Stimulated activated CD8-positive, alpha-beta memory T cell treated with anti-CD3 and anti-CD28 coated beads, Interleukin-15, amount 100 ng/mL, for 4 hours (primary cell): ENCODE results near the gene DENND6B.
"Not testable (repeated sequence)": the region's sequence is repeated elsewhere in the genome, so short reads cannot be mapped to it uniquely, and the experiment has no call there.

Experiments
- DNase-seq, 2 donors: peaks; one replicate each; pipeline ENCODE4 v3.0.0-alpha.2; 2020; ENCODE audit warnings: low read depth in 2 of 2

Gene DENND6B, protein sequence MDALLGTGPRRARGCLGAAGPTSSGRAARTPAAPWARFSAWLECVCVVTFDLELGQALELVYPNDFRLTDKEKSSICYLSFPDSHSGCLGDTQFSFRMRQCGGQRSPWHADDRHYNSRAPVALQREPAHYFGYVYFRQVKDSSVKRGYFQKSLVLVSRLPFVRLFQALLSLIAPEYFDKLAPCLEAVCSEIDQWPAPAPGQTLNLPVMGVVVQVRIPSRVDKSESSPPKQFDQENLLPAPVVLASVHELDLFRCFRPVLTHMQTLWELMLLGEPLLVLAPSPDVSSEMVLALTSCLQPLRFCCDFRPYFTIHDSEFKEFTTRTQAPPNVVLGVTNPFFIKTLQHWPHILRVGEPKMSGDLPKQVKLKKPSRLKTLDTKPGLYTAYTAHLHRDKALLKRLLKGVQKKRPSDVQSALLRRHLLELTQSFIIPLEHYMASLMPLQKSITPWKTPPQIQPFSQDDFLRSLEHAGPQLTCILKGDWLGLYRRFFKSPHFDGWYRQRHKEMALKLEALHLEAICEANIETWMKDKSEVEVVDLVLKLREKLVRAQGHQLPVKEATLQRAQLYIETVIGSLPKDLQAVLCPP

DNA sequence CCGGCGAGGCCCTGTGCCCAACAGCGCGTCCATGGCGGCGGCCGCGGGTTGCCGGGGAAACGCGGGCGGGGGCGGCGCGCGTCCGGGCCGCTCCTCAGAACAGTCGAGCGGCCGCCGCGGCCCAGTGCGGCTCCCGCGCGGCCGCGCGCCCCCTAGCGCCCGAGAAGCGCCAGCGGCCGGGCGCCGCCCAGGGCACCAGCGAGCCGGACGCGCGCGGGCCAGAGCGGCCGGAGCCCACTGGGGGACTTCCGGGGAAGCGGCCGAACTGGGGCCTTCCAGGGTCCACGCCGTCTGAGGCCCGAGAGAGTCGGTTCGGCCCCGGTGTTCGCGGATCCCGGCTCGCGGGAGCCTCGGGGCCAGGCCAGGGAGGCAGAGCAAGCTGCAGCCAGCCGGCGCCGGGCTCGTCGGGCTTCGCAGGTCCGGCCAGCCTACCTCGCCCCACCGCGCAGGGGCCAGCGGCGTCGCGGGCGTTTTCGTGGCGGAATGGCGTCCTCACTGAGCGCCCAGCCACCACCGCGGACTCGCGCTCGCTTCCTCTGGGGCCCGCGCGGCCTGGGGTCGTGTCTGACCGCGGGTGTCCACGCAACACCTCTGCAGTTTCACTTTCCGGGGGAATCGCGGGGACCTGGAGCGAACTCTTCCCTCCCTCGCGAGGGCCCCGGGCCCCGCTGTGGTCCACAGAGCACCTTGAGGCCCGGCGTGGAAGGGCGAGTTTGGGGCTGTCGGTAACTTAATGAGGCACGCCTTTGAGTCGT lies at the start of gene DENND6B:
Gene DENND6B (minus strand): TSS at position 57 of the 755 bp plus-strand sequence. CDS start 24 bp downstream, at position 33.
- DNase-seq, result peak; percentile 14 to 50

DNA sequence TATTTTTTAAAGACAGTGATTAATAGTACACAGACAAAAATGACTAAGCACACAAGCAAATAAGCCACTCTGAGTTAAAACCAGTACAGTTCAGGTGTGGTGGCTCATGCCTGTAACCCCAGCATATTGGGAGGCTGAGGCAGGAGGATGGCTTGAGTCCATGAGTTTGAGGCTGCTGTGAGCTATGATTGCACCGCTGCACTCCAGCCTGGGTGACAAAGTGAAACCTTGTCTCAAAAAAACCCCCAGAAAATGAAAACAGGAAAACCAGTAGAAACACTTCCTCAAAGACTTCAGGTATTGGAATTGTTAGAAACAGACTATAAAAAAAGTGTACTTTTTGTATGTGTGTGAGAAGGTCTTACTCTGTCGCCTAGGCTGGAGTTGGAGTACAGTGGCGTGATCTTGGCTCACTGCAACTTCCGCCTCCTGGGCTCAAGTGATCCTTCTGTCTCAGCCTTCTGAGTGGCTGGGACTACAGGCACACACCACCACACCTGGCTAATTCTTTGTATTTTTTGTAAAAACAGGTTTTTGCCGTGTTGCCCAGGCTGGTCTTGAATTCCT lies 49.4 kb upstream of the DENND6B start:
- no peak for DNase-seq

DNA sequence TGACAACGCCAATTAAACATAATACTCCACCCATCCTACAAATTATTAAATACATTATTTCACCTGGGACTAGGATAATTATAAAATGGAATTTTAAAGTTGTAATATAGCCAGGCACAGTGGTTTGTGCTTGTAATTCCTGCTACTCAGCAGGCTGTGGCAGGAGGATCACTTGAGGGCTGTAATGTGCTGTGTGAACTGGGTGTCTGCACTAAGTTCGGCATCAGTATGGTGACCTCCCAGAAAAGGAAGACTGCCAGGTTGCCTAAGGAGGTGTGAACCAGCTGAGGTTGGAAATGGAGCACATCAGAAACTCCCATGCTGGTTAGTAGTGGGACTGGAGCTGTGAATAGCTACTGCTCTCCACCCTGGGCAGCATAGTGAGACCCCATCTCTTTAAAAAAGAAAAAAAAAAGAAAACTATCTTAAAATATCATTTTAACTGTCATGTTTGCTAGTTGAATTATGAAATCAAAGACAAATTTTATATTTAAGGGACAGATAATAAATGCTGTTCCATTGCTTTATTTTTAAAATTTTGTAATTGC lies 44.4 kb upstream of the DENND6B start:
- DNase-seq, result no peak

DNA sequence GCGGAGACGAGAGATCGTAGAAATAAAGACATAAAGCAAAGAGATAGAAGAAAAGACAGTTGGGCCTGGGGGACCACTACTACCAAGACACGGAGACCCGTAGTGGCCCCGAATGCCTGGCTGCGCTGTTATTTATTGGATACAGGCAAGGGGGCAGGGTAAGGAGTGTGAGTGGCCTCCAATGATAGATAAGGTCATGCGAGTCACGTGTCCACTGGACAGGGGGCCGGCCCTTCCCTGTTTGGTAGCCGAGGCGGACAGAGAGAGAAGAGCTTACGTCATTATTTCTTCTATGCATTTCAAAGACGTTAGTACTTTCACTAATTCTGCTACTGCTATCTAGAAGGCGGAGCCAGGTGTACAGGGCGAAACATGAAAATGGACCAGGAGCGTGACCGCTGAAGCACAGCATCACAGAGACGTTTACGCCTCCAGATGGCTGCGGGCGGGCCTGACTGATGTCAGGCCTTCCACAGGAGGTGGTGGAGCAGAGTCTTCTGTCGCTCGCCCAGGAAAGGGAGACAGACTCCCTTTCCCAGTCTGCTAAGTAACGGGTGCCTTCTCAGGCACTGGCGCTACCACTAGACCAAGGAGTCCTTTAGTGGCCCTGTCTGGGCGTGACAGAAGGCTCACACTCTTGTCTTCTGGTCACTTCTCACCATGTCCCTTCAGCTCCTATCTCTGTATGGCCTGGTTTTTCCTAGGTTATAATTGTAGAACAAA lies 41.1 kb upstream of the DENND6B start:
- no peak for DNase-seq

DNA sequence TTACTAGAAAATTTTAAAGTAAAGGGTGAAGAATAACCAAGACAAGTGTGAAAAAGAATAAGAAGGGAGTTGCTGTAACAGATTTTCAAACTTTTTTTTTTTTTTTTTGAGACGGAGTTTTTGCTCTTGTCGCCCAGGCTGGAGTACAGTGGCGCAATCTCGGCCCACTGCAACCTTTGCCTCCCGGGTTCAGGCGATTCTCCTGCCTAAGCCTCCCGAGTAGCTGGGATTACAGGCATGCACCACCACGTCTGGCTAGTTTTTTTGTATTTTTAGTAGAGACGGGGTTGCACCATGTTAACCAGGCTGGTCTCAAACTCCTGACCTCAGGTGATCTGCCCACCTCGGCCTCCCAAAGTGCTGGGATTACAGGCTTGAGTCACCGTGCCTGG lies 37.0 kb upstream of the DENND6B start:
- DNase-seq, result not testable (repeated sequence)

DNA sequence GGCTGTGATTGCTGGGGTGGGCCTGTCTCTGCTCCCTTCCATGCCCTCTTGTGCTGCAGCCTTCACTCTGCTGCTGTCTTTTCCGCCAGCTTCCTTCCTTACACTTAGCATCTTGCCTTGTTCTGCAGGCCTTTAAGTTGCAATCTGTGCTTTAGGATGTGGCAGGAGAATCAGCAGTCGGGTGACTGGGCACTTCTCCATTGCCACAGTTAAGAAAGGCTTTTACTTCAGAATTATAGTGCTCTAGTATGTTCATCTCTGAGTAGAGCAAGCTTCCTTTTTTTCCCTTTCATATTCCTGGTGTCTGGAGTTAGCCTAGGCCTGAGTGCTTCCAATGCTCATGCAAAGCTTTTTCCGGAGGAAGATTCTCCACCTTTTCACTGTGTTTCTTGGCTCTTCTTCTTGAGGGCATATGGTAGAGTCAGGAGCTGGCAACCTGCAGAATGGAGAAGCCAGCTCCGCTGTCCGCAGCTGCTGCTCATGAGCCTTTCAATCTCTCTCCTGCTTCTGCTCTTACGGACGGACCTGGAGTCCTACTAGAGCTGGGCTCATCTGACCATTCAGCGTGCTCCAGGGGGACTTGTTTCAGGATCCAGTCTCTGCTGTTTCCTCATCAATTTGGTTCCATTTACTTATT lies 36.5 kb upstream of the DENND6B start:
- DNase-seq, result no peak

DNA sequence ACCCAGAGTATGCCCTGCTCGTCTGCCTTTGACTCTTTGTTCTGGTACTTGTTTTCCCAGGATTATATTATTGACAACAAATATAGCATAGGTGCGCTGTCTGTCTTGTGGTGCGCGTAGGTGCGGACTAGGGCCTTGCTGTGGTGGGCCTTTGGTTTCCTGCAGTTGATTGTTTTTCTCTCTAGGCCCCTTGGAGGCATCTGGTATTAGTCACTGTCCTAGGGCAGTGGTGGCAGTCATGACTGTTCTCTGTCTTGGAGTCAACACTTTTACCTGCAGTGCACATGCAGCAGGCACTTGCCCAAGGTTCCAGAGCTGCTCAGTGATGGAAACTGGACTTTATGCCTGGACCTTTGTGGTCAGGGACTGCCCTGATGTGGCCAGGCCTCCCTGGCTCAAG lies 34.9 kb upstream of the DENND6B start:
- no peak for DNase-seq

DNA sequence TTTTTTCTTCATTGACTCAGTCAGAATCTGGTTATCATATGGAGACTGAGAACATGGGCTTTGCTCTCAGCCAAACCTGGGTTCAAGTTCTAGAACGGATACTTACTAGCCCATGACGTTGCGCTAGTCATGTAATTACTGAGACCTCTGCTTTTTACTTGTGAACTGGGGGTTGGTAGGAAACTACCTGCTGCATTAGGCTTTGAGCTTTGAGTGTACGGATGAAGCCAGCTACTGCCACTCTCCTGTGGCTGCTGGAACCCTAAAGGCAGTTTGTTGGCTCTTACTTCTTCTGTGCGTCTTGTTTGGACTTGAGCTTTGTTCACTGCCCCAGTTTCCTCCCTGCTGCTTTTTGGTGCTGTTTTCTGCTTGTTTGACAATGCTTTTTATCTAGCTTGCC lies 34.4 kb upstream of the DENND6B start:
- DNase-seq, result no peak

DNA sequence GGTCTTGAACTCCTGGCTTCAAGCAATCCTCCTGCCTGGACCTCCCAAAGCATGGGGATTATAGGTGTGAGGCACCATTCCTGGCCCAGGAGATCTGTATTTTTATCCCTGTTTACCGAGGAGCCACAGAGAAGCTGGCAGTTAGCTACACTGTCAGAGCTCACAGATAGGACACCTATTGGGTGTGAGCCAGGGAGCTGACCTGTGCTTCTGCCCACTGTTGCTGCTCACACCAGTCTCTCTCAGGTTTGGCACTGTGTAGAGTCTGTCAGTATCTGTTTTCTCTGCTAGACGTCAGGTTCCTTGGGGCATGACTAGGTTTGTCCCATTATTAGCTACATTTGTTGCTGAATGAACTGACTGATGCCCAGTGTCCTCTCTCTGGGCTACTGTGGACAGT lies 33.8 kb upstream of the DENND6B start:
- no peak for DNase-seq

DNA sequence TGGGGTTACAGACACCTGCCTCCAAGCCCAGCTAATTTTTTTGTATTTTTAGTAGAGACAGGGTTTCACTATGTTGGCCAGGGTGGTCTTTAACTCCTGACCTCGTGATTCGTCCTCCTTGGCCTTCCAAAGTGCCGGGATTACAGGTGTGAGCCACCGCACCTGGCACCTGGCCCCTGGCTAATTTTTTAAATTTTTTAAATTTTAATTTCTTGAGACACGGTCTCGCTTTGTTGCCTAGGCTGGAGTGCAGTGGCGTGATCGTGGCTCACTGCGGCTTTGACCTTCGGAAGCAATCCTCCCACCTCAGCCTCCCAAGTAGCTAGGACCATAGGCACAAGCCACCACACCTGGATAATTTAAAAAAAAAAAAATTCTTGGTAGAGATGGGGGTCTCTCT lies 30.9 kb upstream of the DENND6B start:
- no peak for DNase-seq

DNA sequence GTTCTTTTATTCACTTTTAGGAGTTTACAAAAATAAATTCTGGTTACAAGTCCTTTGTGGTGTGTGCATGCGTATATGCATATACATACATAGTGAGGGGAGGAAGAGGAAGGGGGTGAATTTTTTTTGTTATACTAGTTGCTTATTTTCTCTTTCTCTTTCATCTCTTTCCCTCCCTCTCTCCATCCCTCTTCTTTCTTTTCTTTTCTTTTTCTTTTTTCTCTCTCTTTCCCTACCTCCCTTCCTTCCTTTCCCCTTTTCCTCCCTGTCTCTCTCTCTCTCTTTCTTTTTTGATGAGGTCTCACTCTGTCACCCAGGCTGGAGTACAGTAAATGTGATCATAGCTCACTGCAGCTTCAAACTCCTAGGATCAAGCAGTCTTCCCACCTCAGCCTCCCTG lies 30.4 kb upstream of the DENND6B start:
- DNase-seq, result no peak

DNA sequence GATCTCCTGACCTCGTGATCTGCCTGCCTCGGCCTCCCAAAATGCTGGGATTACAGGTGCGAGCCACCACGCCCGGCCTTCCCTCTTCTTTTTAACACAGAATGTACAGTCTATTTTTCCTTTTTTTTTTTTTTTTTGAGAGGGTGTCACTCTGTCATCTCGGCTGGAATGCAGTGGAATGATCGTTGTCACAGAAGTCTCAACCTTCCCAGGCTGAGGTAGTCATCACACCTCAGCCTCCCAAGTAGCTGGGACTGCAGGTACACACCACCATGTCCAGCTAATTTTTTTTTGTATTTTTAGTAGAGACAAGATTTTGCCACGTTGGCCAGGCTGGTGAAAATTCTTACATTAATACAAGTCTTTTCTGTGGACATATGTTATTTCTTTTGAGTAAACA lies 29.4 kb upstream of the DENND6B start:
- no peak for DNase-seq

DNA sequence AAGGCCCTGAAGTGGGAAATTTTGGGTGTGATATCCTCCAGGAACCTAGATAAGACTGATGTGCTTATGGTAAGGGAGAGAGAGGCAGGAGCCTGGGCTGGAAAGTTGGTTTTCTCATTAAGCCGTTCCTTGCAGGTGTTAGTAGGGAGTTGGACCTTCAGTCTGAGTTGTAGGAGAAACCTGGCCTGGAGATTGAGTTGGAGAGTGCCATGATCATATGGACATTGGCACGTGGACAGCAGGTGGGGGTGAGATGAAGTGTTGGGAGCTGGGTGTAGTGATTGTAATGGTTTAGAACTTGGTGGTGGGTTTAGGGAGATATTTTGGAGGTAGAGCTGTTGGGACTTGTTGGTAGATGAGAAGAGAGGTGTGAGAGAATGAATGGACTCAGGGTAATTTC lies 21.2 kb upstream of the DENND6B start:
- DNase-seq, result no peak

DNA sequence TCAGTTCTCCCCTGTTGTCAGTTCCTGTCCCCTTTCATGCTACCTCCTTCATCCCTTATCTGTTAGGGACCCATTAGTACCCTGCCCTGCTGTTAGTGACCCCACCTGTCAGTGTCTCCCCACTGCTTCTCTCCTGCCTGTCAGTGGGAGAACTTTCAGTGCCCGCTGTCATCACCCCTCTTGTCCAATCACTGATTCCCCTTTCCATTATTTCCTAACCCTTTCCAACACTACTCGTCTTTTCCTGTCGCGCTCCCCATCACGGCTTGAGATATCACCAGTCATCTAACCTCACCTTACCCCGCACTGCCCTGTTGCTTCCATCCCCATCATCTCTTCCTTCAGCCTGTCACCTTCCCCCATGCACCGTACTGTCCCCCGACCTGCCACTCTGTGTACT lies 20.3 kb upstream of the DENND6B start:
- no peak for DNase-seq

DNA sequence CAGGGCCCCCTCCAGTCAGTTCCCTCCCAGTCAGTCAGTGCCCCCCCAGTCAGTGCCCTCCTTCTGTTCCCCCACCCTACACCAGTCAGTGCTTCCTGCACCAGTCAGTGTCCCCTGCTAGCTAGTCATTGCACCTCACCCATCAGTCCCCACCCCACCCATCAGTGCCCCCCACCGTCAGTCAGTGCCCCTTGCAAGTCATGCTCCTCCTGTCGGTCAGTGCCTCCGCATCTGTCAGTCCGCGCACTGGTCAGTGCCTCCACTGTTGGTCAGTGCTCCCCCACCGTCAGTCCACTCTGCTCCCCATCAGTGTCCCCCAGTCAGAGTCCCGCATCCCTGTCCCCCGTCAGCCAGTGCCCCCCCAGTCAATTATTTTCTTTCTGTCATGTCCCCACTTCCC lies 19.7 kb upstream of the DENND6B start:
- DNase-seq, result no peak

DNA sequence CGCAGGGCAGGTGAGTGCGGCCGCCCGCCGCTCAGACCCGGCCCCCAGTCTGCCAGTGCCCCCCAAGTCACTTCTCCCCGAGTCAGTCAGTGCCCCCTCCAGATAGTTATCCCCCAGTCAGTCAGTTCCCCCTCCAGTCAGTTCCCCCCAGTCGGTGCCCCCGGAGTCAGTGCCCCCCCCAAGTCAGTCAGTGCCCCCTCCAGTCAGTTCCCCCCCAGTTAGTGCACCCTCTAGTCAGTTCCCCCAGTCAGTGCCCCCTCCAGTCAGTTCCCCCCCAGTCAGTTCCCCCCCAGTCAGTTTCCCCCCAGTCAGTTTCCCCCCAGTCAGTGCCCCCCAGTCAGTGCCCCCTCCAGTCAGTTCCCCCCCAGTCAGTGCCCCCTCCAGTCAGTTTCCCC lies 16.7 kb upstream of the DENND6B start:
- DNase-seq, result no peak

DNA sequence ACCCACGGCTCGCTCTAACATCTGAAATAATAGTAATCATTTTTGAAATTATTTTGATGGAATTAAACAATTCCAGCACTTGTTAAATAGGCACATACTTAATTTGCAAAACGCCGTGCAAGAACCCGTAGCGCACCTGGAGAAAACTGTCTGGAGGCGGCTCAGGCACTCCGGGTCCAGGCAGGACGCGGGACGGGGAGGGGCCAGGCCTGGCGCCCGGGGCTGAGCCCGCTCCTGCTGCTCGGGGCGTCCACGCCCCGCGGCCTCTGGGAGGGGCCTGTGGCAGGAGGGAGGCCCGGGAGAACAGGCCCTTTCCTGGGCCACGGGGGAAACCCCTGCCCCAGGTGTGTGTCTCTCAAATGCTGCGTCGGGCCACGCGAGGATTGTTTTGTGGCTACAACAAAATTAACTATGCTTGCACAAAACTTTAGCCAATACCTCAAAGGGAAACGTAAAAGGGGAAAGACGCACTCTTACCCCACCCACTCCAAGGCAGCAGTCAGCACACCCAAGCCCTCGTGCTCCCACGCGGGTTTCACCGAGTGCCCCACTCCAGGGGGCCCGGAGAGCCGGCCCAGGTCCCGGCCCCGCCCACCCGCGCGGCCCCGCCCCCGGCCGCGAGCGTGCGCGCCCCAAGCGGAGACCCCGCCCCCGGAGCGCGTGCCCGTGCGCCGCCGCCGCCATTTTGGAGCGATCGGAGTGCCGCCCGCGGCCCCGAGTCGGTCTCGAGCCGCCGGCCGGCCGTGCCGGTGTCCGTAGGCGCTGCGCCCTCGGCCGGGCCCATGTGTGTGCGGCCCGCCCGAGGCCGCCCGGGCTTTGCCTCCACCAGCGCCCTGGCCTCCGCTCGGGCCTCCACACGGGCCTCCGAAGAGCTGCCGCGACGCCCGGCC lies 16.1 kb upstream of the DENND6B start, which contains the start of gene PPP6R2:
Gene PPP6R2 (plus strand): TSS at position 677 of the 890 bp plus-strand sequence. CDS start 50,582 bp downstream, outside the sequence.
- peak; percentile 77 to 86 for DNase-seq

DNA sequence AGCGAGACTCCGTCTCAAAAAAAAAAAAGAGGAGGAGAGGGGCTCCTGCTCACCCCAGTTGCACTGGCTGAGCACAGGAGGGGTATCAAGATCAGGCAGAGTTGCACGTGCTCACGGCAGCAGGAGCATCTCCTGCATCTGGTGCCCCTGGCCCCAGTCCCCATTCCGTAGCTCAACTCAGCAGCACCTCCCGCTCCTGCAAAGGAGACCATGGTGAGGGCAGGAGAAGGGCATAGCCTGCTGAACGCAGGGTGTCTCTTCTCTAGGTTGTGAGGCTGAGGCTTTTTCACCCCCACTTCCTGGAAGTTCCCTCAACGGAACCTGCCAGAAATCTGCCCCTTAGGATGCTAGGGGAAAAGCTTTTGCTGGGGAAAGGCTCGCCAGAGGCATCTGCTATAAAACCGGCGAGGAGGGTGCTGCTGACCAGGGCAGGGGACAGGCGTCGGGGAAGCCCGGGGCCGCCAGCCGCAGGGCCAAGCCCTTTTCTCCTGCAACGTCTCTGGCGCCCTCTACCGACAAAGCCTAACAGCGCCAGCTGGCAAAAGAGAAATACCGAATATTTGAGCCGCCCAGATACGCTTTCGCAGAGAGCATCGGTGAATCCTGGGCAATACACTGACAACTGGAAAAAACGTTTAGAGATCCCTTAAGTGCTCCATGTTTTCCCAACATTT lies 15.3 kb upstream of the DENND6B start:
- DNase-seq, result peak; percentile 67 to 72
